Measurements from ENCODE around the gene HOXA6.

HOXA6 gene

DNA sequence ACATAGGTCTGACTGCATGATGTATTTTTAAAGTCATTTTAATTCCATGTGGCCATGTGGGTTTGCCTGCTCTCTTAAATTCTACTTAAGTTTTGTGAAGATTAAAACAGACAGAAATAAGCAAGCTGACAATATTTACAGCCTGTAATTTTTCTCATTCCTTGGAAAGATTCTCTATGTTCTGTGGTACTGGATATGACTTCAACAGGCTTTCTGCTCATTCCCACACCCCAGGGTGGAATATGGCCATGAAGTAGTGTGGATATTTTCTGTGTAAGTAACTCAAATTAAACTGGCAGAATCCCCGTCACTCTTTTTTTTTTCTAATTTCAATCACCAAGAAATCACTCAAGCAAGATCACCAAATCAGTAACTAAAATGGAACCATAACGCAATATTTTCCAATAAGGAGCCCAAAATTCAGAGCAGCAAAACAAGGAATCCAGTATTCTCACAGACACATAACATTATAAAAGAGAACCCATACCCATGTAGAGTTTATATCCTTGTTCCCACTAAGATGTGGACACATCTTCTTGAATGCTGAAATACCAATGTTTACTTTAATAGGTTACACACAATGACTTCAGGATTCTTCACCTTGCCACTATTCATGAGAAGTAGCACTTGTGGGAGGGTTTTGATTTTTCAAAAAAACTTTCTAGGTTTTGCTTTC, 9.8 kb downstream of the HOXA6 start:
- DNase-seq, result no peak

DNA sequence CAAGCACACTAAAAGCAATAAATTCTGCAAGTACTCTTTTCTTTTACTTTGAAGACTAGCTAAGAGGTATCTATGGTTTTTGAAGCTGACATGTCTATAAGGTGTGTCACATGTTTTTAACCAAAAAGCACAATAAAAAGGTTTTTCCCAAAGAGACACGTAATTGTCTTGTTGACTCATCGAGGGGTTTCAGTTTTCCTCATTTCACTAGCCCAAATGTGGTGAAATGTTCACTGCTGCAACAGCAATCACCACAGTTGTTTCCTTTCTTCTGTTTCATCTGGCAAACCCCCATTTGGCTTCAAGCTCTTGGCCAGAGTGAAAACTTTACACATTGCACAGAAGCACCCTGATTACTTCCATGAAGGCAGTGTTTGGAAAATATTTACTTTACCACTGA, 13.2 kb downstream of the HOXA6 start:
- peak; percentile 69 to 73 for DNase-seq

DNA sequence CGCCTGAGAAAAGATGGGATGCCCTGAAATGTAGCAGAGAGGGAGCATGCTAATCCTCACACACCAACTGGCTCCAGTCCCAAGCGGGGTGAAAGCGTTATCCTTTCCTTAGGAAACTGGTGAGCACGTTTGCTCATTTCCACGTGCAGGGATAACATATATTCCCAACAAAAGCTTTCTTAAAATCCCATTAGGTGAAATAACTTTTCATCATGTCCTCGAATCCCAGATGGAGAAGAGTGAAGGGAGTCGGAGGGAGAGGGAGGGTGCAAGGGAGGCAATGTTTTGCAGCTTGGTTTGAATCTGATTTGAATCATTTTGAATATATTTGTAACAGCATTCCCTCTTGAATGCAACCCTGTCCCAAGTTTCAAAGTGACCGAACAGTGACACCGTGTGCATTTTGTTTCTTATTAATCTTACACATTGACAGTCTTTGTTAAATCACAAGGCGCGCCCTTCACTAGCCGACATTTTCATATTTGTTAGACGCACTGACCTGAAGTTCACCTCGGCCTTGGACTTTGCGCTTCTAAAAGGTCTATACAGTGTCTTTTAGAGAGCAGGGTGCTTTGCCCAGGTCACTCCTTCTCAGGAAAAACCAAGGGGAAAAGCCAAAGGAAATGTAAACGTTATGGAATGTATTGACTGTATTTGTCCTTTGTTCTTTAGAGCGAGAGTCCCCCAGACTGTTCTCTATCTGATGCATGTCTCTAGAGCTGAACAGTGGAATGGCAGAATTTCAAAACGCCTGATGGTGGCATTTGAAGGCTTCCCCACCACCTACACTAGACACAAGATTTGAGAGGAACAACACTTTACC, 14.0 kb downstream of the HOXA6 start:
- peak; percentile 30 to 70 for DNase-seq

DNA sequence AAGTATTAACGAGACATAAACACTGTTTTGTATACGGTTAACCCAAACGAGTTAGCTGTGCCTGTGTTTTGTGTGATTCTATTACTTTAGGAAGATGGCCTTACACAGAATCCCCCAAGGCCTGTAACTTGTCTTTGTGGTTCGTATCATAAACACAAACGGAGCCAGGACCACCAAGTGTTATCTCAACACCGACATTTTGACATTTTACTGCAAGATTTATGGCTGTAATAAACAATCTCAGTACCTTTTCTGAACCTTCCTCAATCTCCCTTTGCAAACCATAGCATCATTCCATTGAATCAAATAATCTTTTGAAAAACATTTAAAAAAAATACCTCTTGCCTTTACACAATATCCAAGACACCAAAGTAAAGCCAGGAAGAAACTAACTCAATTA, 14.6 kb downstream of the HOXA6 start:
- DNase-seq, result no peak

DNA sequence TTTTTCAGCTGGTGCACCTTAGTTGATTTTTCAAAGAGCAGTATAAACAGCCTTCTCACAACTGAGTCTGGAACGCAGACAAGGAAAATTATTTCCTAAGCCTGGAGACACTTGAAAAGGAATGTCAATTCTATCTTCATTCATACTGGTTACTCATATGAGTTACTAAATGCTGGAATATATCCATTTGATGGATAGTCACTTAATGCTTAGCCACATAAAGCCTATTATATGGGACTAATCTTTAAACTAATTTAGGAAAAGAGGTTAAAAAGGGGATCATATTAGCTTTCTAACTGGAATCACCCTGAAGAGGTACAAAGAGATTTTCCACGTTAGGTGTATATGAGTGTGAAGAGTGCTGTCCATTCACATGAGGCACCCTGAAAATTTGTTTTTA, 15.4 kb downstream of the HOXA6 start:
- DNase-seq, result no peak

DNA sequence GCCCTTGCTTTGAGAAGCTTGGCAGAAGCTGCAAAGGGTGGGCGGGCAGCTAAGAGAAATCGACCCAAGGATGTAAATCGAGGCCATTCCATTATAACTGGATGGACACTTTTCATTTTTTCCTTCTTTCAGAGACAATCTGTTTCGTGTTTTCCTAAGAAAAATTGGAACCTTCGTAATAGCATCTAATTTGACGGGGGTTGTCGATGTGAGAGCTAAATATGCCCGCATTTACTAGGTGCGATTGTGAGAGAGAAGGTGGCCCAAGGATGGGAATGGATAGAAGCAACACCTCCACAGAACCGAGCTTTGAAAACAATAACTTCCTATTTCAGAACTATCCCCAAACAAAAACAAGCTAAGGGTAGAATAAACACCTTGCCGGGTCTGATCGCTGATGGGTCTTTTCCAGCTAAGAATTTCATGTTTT, 16.2 kb downstream of the HOXA6 start:
- no peak for DNase-seq

DNA sequence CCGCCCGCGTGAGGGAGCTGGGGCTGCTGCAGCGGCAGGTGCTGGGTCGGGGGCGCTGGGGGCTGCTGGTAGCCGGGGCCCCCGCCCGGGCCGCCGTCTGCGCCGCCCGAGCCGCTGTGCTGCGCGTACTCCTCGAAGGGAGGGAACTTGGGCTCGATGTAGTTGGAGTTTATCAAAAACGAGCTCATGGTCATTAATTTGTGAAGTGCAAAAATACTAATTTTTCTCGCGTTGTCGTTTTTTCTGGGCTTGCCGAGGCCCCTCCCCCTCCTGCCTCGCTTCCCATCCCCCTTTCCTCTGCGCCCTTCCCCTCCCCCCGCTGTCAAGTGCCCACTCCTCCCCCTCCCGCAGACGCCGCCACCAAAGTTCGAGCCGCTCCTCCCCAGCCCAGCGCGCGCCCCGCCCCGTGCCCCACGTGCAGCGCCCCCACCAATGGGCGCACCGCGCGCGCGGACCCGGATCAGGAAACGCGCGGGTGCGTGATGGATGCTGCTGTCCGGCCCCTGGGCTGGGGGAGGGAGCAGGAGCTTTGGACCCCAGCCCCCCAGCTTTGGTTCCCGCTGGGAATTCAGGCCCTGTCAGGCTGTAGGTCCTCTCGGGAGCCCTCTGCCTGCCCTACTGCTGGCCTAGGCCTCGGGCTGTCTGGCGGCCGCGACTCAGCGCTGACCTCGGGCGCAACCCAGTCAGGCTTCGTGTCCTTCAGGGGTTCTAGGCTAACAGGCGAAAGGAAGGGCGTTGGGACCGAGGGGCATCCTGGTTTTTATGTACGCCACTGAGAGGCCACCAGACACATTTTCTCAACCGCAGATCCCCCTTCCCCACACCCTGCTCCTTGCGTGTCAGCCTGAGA, 16.8 kb downstream of the HOXA6 start, which contains the start of gene HOXA4:
HOXA4 (minus strand) TSS at position 218 of the 850 bp plus-strand sequence; CDS start at position 194, 24 bp downstream.
- peak; percentile 81 to 82 for DNase-seq

DNA sequence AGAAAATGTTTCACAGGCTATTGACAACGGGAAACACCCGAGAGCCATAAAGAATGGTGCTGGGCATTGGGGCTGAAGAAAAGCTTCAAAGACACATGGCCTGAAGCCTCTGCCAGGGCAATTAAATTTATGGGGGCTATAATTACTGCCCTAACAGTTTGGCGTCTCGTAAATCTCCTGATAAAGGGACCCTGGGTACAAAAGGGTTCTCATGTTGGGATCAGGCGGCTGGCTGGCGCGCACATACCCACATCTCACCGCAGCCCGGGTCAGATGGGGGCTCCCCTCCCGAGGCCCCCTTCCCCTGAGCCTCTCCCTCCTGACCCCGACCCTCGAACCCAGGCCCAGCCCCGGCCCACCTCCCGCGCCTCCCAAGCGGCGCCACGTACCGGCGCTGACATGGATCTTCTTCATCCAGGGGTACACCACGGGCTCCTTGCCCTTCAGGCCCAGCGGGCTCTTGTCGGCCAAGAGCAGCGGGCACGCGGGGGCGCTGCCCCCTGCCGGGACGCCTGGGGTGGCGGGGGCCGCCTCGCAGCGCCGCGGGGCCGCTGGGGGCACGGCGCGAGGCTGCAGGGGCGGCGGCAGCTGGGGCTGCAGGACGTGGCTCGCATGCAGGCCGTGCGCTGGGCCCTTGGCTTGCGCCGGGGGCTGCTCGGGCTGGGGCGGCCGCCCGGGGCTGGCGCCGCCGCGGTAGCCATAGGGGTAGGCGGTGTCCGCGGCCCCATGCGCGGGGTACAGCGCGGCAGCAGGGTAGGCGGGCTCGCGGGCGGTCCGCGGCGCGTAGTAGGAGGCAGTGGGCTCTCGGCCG, 17.6 kb downstream of the HOXA6 start:
- DNase-seq, result no peak

DNA sequence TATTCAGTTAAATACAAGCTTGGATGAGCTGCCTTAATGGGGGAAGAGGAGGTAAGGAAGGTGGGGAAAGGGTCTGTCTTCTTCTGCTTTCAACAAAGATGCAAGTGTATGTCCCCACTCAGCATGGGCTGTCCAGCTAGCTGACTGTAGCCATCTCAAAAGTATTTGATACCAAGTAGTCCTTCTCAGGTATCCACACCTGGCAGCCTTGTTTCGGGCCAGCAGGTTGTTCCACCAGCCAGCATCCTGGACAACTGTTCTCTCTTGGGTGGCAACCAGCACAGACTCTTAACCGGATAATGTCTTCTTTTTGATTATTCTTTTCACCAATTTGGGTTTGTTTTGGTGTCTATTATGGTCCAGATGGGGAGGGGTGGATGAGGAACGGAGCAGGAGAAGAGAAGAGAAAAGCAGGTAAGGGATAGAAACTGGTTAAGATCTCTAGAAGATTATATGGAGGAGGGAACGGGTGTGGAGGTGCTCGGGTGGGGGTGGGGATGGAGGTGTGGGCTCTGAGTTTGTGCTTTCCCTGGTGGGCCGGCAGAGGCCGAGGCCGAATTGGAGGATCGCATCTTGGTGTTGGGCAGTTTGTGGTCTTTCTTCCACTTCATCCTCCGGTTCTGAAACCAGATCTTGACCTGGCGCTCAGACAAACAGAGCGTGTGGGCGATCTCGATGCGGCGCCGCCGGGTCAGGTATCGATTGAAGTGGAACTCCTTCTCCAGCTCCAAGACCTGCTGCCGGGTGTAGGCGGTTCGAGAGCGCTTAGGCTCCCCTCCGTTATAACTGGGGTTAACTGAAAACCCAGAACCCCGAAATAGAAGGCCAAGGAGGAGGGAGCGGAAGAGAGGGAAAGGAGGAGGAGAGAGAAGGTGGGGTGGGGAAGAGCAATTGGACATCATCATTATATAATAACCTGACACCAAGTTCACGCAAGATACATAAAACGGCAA, 18.5 kb downstream of the HOXA6 start:
- no peak for DNase-seq

DNA sequence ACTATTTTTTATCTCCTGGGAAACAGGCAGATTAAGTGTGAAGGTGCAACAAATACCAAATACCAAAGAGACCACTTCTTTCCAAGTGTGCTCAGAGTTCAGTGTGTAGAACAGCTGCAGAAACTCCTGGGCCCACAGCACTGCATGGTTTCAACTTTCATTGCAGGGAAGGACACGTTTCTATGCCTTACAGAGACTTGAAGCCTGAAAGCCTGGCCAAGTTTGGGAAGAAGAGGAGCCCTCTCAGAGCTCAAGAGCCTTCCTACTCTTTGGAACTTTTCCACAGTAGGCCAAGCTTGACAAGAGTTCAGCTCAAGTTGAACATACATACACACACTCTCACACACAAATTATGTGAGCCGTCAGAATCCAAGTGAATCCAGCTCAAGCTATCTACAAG, 19.5 kb downstream of the HOXA6 start:
- DNase-seq, result no peak

DNA sequence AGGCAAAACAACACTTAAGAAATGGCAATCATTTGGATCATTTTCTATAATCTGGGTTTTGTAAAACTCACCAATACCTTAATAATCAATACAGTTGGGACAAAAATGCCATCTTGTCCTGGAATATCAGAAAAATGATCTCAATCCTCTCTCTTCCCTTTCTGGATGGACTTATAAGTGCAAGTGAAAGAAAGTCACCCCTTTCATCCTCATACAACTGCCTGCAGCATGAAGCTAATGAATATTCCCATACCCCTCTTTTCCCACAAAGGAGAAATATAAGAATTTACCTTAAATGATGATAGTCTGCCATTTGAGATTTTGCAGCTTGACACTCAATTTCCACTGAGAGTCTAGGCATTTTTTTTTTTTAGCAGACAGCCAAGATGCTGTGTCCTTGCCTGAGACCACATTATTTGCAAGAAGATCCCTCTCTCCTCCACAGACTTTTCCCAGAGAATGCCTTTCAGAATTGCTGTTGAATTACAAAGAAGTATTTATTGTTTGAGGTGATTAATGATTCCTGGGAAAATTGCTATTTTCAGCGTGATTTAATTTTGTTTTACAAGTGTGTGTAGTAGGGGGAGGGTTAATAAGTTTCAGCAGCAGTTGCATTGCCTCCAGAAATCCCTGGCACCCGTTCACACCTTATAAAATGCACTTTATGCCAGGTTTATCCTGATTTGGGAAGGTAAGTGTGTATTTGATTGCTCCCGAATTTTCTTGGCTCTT, 20.8 kb downstream of the HOXA6 start:
- DNase-seq, result no peak

DNA sequence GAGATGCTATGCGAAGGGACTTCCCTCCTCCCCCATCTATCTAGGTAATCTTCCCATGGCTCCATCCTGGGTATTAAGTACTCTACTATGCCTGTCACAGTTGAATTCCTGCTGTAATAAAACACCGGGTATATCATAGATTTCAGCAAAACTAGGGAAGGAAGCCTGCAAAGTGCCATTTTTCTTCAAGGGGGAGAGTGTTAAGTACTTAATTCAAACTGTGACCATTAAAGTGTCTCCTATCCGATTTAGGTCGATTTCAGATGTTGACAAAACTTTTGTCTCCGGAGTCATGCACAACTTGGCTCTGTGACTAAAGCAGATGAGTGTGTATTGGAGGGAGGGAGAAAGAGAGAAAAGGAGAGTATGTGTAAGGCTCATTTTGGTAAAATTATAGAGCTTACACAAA, 21.6 kb downstream of the HOXA6 start:
- DNase-seq, result no peak

DNA sequence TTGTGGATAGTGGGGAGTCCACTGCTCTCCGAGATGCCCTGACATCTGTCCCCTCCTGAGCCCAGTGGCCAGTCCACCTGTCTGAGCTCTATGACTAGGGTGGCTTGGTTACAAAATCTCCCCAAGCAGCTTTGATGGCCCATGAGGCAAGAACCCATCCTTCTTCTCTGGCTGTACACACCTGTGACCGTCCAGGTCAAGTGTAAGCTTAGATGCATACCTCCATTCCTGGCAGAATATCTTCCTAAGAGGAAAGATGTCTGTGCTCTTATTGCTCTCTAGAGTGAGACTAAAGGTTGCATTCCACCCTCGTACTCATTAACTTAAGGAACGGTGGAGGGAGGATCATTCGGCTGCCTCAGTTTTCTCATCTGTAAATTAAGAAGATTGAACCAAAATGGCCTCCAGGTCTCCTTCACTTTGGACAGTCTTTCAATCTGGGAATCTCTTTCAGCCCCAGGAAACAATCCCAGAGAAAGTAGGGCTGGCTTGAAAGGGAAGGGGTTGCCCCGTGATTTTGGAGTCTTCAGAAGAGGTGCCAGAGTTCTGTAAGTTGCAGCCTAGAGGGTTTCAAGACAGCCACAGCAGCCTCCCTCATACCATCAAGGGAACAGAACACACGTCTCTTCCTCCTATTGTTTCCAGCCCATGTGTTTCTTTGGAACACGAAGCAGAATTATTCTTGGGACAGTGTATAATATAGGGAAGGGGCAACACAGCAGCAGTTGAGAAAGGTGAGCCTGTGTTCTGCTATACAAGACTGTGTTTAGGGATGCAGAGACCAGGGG, 22.5 kb downstream of the HOXA6 start:
- no peak for DNase-seq

DNA sequence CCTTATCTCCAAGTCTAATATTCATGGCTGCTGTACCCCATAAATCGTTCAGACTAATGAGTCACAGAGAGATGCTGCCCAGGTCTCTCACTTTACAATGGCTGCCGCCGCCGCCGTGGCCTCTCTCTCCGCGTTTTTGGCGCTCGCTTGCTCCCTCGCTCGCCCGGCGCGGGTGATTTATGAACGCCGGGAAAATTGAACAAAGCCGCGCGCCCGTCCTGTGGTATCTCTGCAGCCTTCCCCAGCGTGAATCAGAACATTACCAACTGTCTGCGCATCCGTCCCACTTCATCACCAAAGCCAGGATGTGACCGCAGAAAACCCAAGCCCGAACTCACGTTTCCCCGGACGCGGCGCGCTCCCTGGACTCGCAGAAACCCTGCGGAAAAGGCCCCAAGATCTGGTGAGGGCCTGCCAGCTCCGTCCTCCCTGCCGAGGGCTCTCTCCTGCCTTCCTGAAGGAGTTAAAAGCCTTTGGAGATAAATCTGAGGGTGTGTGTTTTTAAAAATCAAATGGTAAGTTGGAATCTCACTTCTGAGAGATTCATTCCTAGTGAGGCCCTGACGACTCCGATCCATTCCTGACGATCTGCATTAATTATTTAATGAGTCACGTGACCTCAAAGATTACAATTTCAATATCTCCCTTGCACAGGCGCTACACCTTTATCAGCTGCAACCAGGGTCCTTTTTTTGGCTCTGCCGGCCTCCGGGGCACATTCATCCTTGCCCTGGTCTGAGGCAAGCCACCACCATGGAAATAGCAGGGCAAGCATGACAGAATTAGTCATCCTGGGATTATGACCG, 23.3 kb downstream of the HOXA6 start:
- no peak for DNase-seq

DNA sequence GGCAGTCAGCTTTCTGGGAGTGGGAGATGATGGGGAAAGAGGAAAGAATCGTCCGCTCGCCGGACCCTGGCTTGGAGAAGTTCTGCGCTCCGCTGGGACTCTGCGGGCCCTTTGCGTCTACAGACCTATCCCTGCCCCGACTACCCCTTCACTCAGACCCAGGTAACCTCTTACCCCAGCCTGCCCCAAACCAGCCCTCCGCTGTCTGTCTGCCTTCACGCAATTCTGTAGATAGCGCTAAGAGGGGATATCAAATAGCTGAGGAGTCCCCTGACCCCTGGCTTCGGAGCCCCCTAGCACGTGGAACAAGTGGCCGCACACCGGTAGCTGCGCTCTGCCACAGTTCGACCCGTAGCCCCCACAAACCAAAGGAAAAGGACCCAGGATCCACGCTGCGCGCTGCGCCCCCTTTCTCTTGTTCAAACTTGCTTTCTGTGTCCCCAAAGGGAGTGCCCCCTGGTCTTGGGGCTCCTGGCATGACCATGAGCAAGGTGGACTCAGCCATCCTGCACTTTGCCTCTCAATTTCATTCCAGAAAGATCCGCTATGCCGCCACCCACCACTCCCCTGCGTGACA, 24.0 kb downstream of the HOXA6 start:
- DNase-seq, result no peak

DNA sequence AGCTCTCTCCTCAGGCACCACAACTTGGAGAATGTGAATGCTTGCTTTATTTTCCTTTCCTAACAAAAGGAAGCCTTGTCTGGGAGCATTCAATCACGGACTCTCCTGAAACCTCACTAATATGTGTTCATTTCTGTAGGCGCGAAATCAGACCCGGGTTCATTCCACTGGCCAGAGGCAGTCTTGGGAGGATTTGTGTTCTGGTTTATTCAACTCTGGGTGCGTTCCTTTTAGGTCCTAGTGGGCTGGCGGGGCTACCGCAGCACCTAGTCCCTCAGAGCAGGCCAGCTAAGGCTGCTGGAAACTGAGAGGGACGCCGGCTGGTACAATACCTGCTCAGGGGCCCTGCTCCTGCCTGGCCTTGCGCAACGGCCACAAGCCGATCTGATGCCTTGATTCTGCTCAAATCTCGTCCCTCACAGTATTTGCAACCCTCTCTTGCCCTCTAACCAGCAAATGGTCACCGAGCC, 24.5 kb downstream of the HOXA6 start:
- DNase-seq, result no peak

DNA sequence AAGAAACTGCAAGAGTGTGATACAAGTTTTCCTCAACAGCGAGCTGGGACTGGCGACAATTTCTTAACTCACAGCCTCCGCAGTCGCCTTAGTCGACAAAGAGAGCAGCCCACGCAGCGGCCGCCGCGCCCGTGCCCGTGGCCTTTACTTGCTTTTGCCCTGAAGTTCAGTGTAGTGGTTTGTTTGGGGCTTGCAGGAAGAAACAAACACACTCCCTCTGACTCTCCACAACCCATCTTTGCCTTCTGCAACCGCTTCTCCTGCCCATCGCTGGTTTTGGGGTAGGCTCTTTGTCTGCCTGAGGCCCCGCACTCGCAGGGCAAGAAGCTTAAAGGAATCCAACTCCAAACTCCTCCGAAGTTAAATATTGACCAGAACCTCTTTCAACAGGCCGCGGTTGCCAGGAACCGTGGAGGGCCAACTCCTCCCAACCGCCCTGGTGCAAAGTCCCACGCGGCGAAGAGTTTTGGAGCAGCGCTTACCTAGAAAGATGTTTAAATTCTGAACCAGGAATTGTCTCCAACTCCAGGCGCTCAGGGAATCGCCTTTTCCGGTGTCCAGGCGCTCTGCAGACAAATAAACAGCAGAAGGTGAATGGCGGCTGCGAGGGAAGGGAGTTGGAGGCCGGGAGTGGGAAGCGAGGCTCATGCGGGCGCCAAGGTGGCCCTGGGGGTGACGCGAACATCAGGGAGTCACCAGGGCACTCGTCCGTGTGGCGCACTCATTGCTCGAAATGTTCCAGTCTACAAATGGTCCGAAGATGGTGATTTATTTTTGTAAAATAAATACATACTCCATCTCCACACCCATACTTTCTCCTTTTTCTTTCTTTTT, 25.3 kb downstream of the HOXA6 start:
- DNase-seq, result no peak
